Activated B cell treated with CpG ODN at 0.5 μM for 24 hours (primary cell): ENCODE results near the gene B3GNT4. TPM values are rescaled to one million over a fixed set of nuclear protein-coding genes. Genes with fewer than 3 reads are reported as not detected.
"Not testable (repeated sequence)": the region's sequence is repeated elsewhere in the genome, so short reads cannot be mapped to it uniquely, and the experiment has no call there.

ENCODE experiments used
- ATAC-seq: fragments of 200-7000 bp; cut with Tn5 transposase; one replicate; pipeline ENCODE4 v1.10.0; 2021; ENCODE audit warnings: low read depth, mild to moderate bottlenecking, moderate library complexity
- CTCF ChIA-PET: fragments of 350-600 bp; sonication (Branson Sonifier 250); formaldehyde crosslinking; loops from one replicate; lab custom pipeline; 2021; ENCODE audit warnings: antibody characterized with exemption; lab: Charles Lee
- POLR2A ChIA-PET: fragments of 350-600 bp; sonication (Branson Sonifier 250); formaldehyde crosslinking; loops from one replicate; lab custom pipeline; 2021; ENCODE audit warnings: antibody characterized with exemption; lab: Charles Lee
- DNase-seq: peaks from one replicate; pipeline ENCODE4 v3.0.0; 2022
- H3K27ac Mint-ChIP-seq: one replicate; pipeline ENCODE4 v1.8.0; 2020; ENCODE audit warnings: mixed read lengths
- H3K27me3 Mint-ChIP-seq: one replicate; pipeline ENCODE4 v1.8.0; 2021; ENCODE audit warnings: mixed read lengths
- H3K36me3 Mint-ChIP-seq: one replicate; pipeline ENCODE4 v1.8.0; 2021; ENCODE audit warnings: low read depth, mixed read lengths
- H3K4me1 Mint-ChIP-seq: one replicate; pipeline ENCODE4 v1.8.0; 2021; ENCODE audit warnings: mixed read lengths
- H3K4me3 Mint-ChIP-seq: one replicate; pipeline ENCODE4 v1.8.0; 2020; ENCODE audit warnings: mild to moderate bottlenecking, mixed read lengths
- H3K9me3 Mint-ChIP-seq: one replicate; pipeline ENCODE4 v1.8.0; 2020; ENCODE audit warnings: mixed read lengths
- intact Hi-C: fragments of 100-400 bp; cut with micrococcal nuclease; formaldehyde crosslinking; loops from one replicate; pipeline ENCODE4 v1.15.1; 2024
- total RNA-seq: library from RNA; stranded (reverse); gene quantifications from 2 replicates; pipeline ENCODE4 v1.2.3, GENCODE V29; 2022
- TF ChIP-seq, protein P1 (sequence below): fragments of 200-600 bp; IDR thresholded peaks from one replicate; pipeline ENCODE4 v1.8.0; 2022; ENCODE audit warnings: antibody characterized with exemption, mild to moderate bottlenecking

The B3GNT4 gene
- total RNA-seq, 1 donor from 2014 or later: not detected

DNA sequence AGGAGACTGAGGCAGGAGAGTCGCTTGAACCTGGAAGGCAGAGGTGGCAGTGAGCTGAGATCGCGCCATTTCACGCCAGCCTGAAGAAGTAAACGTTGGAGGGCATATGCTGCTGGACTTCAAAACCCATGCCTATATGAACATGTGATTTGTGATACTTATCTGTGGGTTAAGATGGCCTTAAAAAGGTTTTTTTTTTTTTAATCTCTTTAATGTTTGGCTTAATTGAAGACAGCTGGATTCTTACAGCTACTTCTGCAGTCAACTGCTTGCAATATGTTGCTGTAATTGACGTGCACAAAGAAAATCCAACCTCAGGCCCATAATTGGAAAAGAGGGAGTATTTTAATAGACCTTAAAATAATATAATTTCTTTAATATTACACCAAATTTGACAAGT lies 1.5 kb upstream of the B3GNT4 start:
- ATAC-seq (no peak), DNase-seq (no peak)
- TF ChIP-seq, protein P1, sequence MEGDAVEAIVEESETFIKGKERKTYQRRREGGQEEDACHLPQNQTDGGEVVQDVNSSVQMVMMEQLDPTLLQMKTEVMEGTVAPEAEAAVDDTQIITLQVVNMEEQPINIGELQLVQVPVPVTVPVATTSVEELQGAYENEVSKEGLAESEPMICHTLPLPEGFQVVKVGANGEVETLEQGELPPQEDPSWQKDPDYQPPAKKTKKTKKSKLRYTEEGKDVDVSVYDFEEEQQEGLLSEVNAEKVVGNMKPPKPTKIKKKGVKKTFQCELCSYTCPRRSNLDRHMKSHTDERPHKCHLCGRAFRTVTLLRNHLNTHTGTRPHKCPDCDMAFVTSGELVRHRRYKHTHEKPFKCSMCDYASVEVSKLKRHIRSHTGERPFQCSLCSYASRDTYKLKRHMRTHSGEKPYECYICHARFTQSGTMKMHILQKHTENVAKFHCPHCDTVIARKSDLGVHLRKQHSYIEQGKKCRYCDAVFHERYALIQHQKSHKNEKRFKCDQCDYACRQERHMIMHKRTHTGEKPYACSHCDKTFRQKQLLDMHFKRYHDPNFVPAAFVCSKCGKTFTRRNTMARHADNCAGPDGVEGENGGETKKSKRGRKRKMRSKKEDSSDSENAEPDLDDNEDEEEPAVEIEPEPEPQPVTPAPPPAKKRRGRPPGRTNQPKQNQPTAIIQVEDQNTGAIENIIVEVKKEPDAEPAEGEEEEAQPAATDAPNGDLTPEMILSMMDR: no peak
- Mint-ChIP-seq H3K36me3 (peaks cover 2% of the 10 kb centered on the region), H3K4me1 (peaks cover 7% of the 10 kb centered on the region), H3K9me3 (no peaks in the 10 kb centered on the region), H3K4me3 (no peak overlapping the region), H3K27me3 (peaks cover 29% of the 10 kb centered on the region), H3K27ac (no peak overlapping the region)
- CTCF ChIA-PET: no interaction called here
- POLR2A ChIA-PET: no interaction called here
- intact Hi-C loops: loop anchor here (2.0 kb wide), 1 partner anchor 17 kb away; no protein-coding TSS in a partner anchor

DNA sequence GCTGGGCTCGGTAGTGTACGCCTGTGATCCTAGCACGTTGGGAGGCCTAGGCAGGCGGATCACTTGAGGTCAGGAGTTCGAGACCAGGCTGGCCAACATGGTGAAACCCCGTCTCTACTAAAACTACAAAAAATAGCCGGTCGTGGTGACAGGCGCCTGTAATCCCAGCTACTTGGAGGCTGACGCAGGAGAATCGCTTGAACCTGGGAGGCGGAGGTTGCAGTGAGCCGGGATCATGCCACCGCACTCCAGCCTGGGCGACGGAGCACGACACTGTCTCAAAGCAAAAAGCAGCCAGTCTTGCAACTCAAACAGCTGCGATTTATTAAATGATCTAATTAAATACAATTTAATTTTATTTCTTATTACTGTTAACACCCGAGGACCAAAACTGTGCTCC lies 698 bp upstream of the B3GNT4 start:
- not testable (repeated sequence) for H3K9me3 Mint-ChIP-seq, H3K27ac Mint-ChIP-seq, ATAC-seq, DNase-seq, H3K36me3 Mint-ChIP-seq, H3K4me1 Mint-ChIP-seq
- peaks cover 24% of the 10 kb centered on the region for H3K27me3 Mint-ChIP-seq
- CTCF ChIA-PET: interaction anchor here (0.6 to 1.0 kb wide), 2 partner anchors 17 to 358 kb away, joined by 3 to 4 read pairs; no protein-coding TSS in a partner anchor
- peak overlapping the region; percentile 80 for H3K4me3 Mint-ChIP-seq
- intact Hi-C loops: loop anchor here (2.0 kb wide), 1 partner anchor 18 kb away; no protein-coding TSS in a partner anchor
- POLR2A ChIA-PET: interaction anchor here (0.6 to 1.2 kb wide), 2 partner anchors 23 to 614 kb away, joined by 3 to 5 read pairs; no protein-coding TSS in a partner anchor

DNA sequence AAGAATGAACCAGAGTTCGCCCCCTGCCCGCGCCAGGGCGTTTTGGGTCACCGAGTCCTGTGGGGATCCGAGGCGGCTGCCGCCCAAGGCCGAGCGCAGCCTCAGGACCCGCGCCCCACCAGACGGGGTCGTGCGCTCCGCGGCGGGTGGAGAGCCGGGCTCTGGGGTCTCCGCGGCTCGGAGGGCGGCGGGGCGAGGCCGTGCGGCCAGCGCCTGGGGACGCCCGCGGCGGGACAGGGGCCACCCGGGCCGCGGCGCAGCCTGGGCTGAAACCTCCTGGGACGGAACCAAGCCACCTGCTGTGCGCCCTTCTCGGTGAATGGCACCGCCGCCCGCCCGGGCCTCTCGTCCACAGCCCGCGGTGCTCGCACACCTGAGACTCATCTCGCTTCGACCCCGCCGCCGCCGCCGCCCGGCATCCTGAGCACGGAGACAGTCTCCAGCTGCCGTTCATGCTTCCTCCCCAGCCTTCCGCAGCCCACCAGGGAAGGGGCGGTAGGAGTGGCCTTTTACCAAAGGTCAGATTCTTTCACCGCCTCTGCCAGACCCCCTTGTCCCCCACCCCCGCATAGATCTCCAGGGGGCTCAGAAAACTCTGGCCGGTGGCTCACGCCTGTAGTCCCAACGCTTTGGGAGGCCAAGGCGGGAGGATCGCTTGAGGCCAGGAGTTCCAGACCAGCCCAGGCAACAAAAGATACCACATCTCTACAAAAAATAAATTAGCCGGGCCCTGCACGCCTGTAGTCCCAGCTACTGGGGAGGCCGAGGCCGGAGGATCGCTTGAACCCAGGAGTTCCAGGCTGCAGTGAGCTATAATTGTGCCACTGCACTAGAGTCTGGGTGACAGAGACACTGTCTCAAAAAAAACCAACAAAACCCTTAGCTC lies 901 bp downstream of the B3GNT4 start:
- Mint-ChIP-seq H3K27ac (no peak overlapping the region), H3K27me3 (peaks cover 23% of the 10 kb centered on the region), H3K36me3 (peaks cover 21% of the 10 kb centered on the region), H3K9me3 (no peaks in the 10 kb centered on the region), H3K4me1 (peaks cover 7% of the 10 kb centered on the region), H3K4me3 (peak overlapping the region; percentile 62)
- ChIA-PET POLR2A (interaction anchor here (0.6 kb wide), 2 partner anchors 15 to 63 kb away, joined by 3 to 5 read pairs; no protein-coding TSS in a partner anchor), CTCF (no interaction called here)
- DNase-seq (peak; percentile 38), ATAC-seq (peak; percentile 22)
- TF ChIP-seq, protein P1: no peak
- intact Hi-C loops: no loop called here

DNA sequence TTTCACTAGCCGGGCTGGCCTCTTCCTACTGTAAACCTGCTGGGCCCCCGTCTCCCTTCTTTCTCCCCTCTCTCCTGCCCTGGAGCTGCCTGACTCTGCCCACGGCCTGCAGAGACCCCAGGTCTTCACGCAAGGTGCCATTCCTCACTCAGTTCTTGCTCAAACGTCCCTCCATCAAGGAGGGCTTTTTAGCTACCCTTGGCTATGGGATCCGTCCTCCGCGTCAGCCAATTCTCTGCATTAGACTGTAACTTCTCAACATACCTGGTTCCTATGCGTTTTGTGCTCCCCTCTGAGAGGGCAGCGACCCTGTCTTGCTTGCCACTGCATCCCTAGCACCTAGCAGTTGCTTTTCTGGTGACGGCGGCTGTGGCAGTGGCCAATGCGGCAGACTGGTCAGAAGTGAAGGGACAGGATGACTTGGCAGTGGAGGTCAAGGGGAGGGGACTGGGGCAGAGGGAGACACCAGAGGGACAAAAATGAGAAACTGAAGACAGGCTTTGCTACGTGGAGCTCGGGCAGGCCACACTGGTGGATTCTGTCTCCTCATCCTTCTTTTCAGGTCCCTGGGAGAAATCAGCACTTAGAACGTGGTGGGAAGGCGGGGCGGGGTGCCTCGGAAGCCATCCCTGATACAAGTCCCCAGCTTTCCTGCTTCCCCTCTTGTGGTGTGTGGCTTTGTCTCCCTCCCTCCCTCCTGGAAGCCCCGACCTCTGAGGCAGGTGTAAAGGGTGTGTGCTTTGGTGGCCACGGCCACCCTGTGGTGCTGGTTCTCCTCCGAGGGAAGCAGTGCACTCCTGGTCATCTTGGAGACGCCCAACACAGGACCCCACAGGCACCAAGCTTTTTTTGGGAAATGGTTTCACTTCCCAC lies 1.8 kb downstream of the B3GNT4 start:
- Mint-ChIP-seq H3K27ac (no peak overlapping the region), H3K27me3 (peaks cover 16% of the 10 kb centered on the region), H3K4me3 (peak overlapping the region; percentile 46), H3K36me3 (peaks cover 29% of the 10 kb centered on the region), H3K9me3 (no peaks in the 10 kb centered on the region), H3K4me1 (peaks cover 7% of the 10 kb centered on the region)
- intact Hi-C loops: no loop called here
- POLR2A ChIA-PET: interaction anchor here (0.6 kb wide), 2 partner anchors 14 to 62 kb away, joined by 3 to 5 read pairs; no protein-coding TSS in a partner anchor
- DNase-seq (no peak), ATAC-seq (no peak)
- TF ChIP-seq, protein P1: no peak
- CTCF ChIA-PET: no interaction called here

DNA sequence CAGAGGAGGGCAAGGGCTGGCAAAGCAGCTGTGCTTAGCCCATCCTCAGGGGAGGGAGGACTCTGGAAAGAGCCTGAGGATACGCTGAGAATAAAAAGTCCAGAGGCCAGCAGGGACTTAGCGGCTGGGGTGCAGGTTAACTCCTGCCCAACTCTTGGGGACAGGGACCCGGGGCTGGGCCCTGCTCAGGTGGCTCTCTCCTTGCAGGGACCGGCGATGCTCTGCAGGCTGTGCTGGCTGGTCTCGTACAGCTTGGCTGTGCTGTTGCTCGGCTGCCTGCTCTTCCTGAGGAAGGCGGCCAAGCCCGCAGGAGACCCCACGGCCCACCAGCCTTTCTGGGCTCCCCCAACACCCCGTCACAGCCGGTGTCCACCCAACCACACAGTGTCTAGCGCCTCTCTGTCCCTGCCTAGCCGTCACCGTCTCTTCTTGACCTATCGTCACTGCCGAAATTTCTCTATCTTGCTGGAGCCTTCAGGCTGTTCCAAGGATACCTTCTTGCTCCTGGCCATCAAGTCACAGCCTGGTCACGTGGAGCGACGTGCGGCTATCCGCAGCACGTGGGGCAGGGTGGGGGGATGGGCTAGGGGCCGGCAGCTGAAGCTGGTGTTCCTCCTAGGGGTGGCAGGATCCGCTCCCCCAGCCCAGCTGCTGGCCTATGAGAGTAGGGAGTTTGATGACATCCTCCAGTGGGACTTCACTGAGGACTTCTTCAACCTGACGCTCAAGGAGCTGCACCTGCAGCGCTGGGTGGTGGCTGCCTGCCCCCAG lies 2.8 kb downstream of the B3GNT4 start:
- Mint-ChIP-seq H3K4me3 (no peak overlapping the region), H3K9me3 (no peaks in the 10 kb centered on the region), H3K27ac (no peak overlapping the region), H3K27me3 (peaks cover 11% of the 10 kb centered on the region), H3K4me1 (peaks cover 7% of the 10 kb centered on the region), H3K36me3 (peaks cover 33% of the 10 kb centered on the region)
- ATAC-seq: no peak
- intact Hi-C loops: no loop called here
- TF ChIP-seq, protein P1: no peak
- ChIA-PET CTCF (no interaction called here), POLR2A (no interaction called here)
- DNase-seq: no peak
